ENCODE results near the gene DMAP1.

DNA sequence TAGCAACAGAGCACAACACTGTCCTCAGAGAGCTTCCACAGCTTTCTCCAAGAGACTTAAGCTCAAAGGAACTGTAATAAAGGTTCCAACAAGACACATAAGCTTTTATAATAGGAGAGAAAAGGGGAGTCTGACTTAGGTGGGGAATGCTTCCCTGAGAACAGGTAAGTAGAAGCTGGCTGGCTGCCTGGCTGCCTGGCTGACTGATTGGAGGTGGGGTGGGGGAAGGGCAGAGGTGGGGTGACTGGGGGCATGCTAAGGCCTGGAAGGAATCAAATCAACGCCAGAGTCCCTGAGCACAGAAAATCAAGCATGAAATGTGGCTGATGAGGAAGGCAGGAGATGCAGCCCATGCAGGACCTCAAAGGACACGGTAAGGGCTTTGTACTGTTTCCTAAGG is 45.8 kb downstream of the DMAP1 start:
- TF ChIP-seq CTCF (IDR thresholded peaks at IDR 0.05; ENCODE audit: poor library complexity) (no peak), EZH2 (IDR thresholded peaks at IDR 0.05; ENCODE audit: borderline replicate concordance) (no peak), EZH2phosphoT487 (IDR thresholded peaks at IDR 0.05; ENCODE audit: low read depth, severe bottlenecking, unreplicated experiment) (no peak)
